ENCODE measurements around the gene ZCCHC3. TPM values are rescaled to one million over a fixed set of nuclear protein-coding genes. Genes with fewer than 3 reads are reported as not detected.

Gene ZCCHC3
- total RNA-seq, 1 donor from 2014 or later, result 22.4 TPM

GRCh38 chr20:294602-295001 is 2.8 kb upstream of the ZCCHC3 start:
- Mint-ChIP-seq H3K4me1 (ENCODE audit: unreplicated experiment) (peaks cover 23% of the 10 kb centered on the region), H3K27ac (ENCODE audit: unreplicated experiment) (no peak overlapping the region), H3K36me3 (ENCODE audit: unreplicated experiment) (no peaks in the 10 kb centered on the region), H3K9me3 (ENCODE audit: unreplicated experiment) (no peaks in the 10 kb centered on the region), H3K27me3 (ENCODE audit: unreplicated experiment) (no peaks in the 10 kb centered on the region), H3K4me3 (ENCODE audit: unreplicated experiment) (no peak overlapping the region)
- DNase-seq (ENCODE audit: extremely low spot score, unreplicated experiment), result no peak
- TF ChIP-seq CTCF (IDR thresholded peaks at IDR 0.05), result no peak

GRCh38 chr20:295804-296203 is 1.6 kb upstream of the ZCCHC3 start:
- Mint-ChIP-seq H3K27me3 (ENCODE audit: unreplicated experiment) (no peaks in the 10 kb centered on the region), H3K36me3 (ENCODE audit: unreplicated experiment) (no peaks in the 10 kb centered on the region), H3K9me3 (ENCODE audit: unreplicated experiment) (no peaks in the 10 kb centered on the region), H3K27ac (ENCODE audit: unreplicated experiment) (no peak overlapping the region), H3K4me3 (ENCODE audit: unreplicated experiment) (peak overlapping the region; percentile 94), H3K4me1 (ENCODE audit: unreplicated experiment) (peaks cover 33% of the 10 kb centered on the region)
- no peak for TF ChIP-seq CTCF (IDR thresholded peaks at IDR 0.05)
- no peak for DNase-seq (ENCODE audit: extremely low spot score, unreplicated experiment)

GRCh38 chr20:297925-298775 is 780 bp downstream of the ZCCHC3 start:
- Mint-ChIP-seq H3K4me1 (ENCODE audit: unreplicated experiment) (peaks cover 46% of the 10 kb centered on the region), H3K36me3 (ENCODE audit: unreplicated experiment) (peaks cover 2% of the 10 kb centered on the region), H3K27ac (ENCODE audit: unreplicated experiment) (peak overlapping the region; percentile 83), H3K27me3 (ENCODE audit: unreplicated experiment) (no peaks in the 10 kb centered on the region), H3K4me3 (ENCODE audit: unreplicated experiment) (peak overlapping the region; percentile 89), H3K9me3 (ENCODE audit: unreplicated experiment) (no peaks in the 10 kb centered on the region)
- no peak for TF ChIP-seq CTCF (IDR thresholded peaks at IDR 0.05)
- no peak for DNase-seq (ENCODE audit: extremely low spot score, unreplicated experiment)

- no peaks in the 10 kb centered on the region for H3K9me3 Mint-ChIP-seq (ENCODE audit: unreplicated experiment)
- peak overlapping the region; percentile 83 for H3K27ac Mint-ChIP-seq (ENCODE audit: unreplicated experiment)
Measured at GRCh38 chr20:298776-299391, 1.5 kb downstream of the ZCCHC3 start.

More at GRCh38 chr20:298776-299391, 1.5 kb downstream of the ZCCHC3 start:
- H3K36me3 Mint-ChIP-seq (ENCODE audit: unreplicated experiment), result peaks cover 2% of the 10 kb centered on the region
- H3K4me1 Mint-ChIP-seq (ENCODE audit: unreplicated experiment), result peaks cover 46% of the 10 kb centered on the region
- no peak for TF ChIP-seq CTCF (IDR thresholded peaks at IDR 0.05)
- DNase-seq (ENCODE audit: extremely low spot score, unreplicated experiment), result no peak
- no peaks in the 10 kb centered on the region for H3K27me3 Mint-ChIP-seq (ENCODE audit: unreplicated experiment)
- peak overlapping the region; percentile 89 for H3K4me3 Mint-ChIP-seq (ENCODE audit: unreplicated experiment)

Data from osteocyte (in vitro differentiated cells).